ENCODE data around the gene ARID4B.

The ARID4B gene

GRCh38 chr1:235236128-235236527 lies 91.9 kb downstream of the ARID4B start:
- DNase-seq, result no peak
- Histone ChIP-seq H3K23ac (ENCODE audit: low read length) (no peak overlapping the region), H3K36me3 (ENCODE audit: control insufficient read depth, insufficient read depth, low read length) (no peaks in the 10 kb centered on the region)

GRCh38 chr1:235229868-235230267 lies 98.1 kb downstream of the ARID4B start:
- H3K27me3 ChIP-seq (ENCODE audit: insufficient read depth, low read length, poor library complexity), result no peaks in the 10 kb centered on the region
- no peaks in the 10 kb centered on the region for H3K4me1 ChIP-seq (ENCODE audit: control insufficient read depth, low read depth, low read length)
- H2AK5ac ChIP-seq (ENCODE audit: low read length), result no peak overlapping the region
- H4K5ac ChIP-seq (ENCODE audit: low read length), result no peak overlapping the region
- H3K4ac ChIP-seq (ENCODE audit: low read depth, low read length), result no peak overlapping the region
- H3K4me3 ChIP-seq (ENCODE audit: low read length), result no peak overlapping the region
- no peak overlapping the region for H2BK120ac ChIP-seq (ENCODE audit: low read depth, low read length)
- WGBS (ENCODE audit: extremely low coverage, insufficient coverage, low lambda C conversion rate), result no CpG with 5 or more reads among the region's 2 CpGs
- H3K36me3 ChIP-seq (ENCODE audit: control insufficient read depth, insufficient read depth, low read length), result peaks cover 3% of the 10 kb centered on the region
- no peak overlapping the region for H3K18ac ChIP-seq (ENCODE audit: low read length)
- no peak overlapping the region for H3K23ac ChIP-seq (ENCODE audit: low read length)
- no peak overlapping the region for H3K56ac ChIP-seq (ENCODE audit: low read length)
- no peaks in the 10 kb centered on the region for H3K79me1 ChIP-seq (ENCODE audit: low read length)
- H2BK5ac ChIP-seq (ENCODE audit: low read length), result no peak overlapping the region
- no peak overlapping the region for H3K9ac ChIP-seq (ENCODE audit: low read length)
- no peak overlapping the region for H4K8ac ChIP-seq (ENCODE audit: low read depth, low read length)
- no peak overlapping the region for H2BK15ac ChIP-seq (replicated peaks; ENCODE audit: low read depth)
- H3K79me2 ChIP-seq (ENCODE audit: control insufficient read depth, insufficient read depth, low read length), result no peaks in the 10 kb centered on the region
- no peak overlapping the region for H3K4me2 ChIP-seq (ENCODE audit: low read length)
- H3K27ac ChIP-seq (ENCODE audit: low read depth, low read length), result no peak overlapping the region
- no peak for DNase-seq

More at GRCh38 chr1:235236128-235236527, 91.9 kb downstream of the ARID4B start:
- no peak overlapping the region for H4K5ac ChIP-seq (ENCODE audit: low read length)
- no peaks in the 10 kb centered on the region for H3K27me3 ChIP-seq (ENCODE audit: insufficient read depth, low read length, poor library complexity)
- no peak overlapping the region for H3K56ac ChIP-seq (ENCODE audit: low read length)
- H3K9ac ChIP-seq (ENCODE audit: low read length), result no peak overlapping the region
- no peaks in the 10 kb centered on the region for H3K4me1 ChIP-seq (ENCODE audit: control insufficient read depth, low read depth, low read length)
- no peak overlapping the region for H3K18ac ChIP-seq (ENCODE audit: low read length)
- no peak overlapping the region for H2BK5ac ChIP-seq (ENCODE audit: low read length)
- H2BK120ac ChIP-seq (ENCODE audit: low read depth, low read length), result no peak overlapping the region
- H2AK5ac ChIP-seq (ENCODE audit: low read length), result no peak overlapping the region
- H3K79me1 ChIP-seq (ENCODE audit: low read length), result no peaks in the 10 kb centered on the region
- H3K4ac ChIP-seq (ENCODE audit: low read depth, low read length), result no peak overlapping the region
- no peak overlapping the region for H2BK15ac ChIP-seq (replicated peaks; ENCODE audit: low read depth)
- H4K8ac ChIP-seq (ENCODE audit: low read depth, low read length), result no peak overlapping the region
- no peak overlapping the region for H3K27ac ChIP-seq (ENCODE audit: low read depth, low read length)
- no peaks in the 10 kb centered on the region for H3K79me2 ChIP-seq (ENCODE audit: control insufficient read depth, insufficient read depth, low read length)
- H3K4me3 ChIP-seq (ENCODE audit: low read length), result no peak overlapping the region
- no CpG with 5 or more reads among the region's 5 CpGs for WGBS (ENCODE audit: extremely low coverage, insufficient coverage, low lambda C conversion rate)
- no peak overlapping the region for H3K4me2 ChIP-seq (ENCODE audit: low read length)

- no peak overlapping the region for H2BK15ac ChIP-seq (replicated peaks; ENCODE audit: low read depth)
- no peak overlapping the region for H2BK5ac ChIP-seq (ENCODE audit: low read length)
- H3K23ac ChIP-seq (ENCODE audit: low read length), result no peak overlapping the region
- H3K4ac ChIP-seq (ENCODE audit: low read depth, low read length), result no peak overlapping the region
- WGBS (ENCODE audit: extremely low coverage, insufficient coverage, low lambda C conversion rate), result no CpG with 5 or more reads among the region's 1 CpG
- H3K79me2 ChIP-seq (ENCODE audit: control insufficient read depth, insufficient read depth, low read length), result no peaks in the 10 kb centered on the region
- H3K27ac ChIP-seq (ENCODE audit: low read depth, low read length), result no peak overlapping the region
- no peak overlapping the region for H3K9ac ChIP-seq (ENCODE audit: low read length)
- peaks cover 3% of the 10 kb centered on the region for H3K36me3 ChIP-seq (ENCODE audit: control insufficient read depth, insufficient read depth, low read length)
- no peak for DNase-seq
- no peaks in the 10 kb centered on the region for H3K4me1 ChIP-seq (ENCODE audit: control insufficient read depth, low read depth, low read length)
- H3K27me3 ChIP-seq (ENCODE audit: insufficient read depth, low read length, poor library complexity), result no peaks in the 10 kb centered on the region
- no peak overlapping the region for H4K8ac ChIP-seq (ENCODE audit: low read depth, low read length)
- no peak overlapping the region for H2BK120ac ChIP-seq (ENCODE audit: low read depth, low read length)
- H3K79me1 ChIP-seq (ENCODE audit: low read length), result no peaks in the 10 kb centered on the region
- H3K4me2 ChIP-seq (ENCODE audit: low read length), result no peak overlapping the region
- H3K18ac ChIP-seq (ENCODE audit: low read length), result no peak overlapping the region
- H3K56ac ChIP-seq (ENCODE audit: low read length), result no peak overlapping the region
- H4K5ac ChIP-seq (ENCODE audit: low read length), result no peak overlapping the region
- H2AK5ac ChIP-seq (ENCODE audit: low read length), result no peak overlapping the region
- no peak overlapping the region for H3K4me3 ChIP-seq (ENCODE audit: low read length)
Measured at GRCh38 chr1:235227414-235227813, 100.6 kb downstream of the ARID4B start.

- no peaks in the 10 kb centered on the region for H3K27me3 ChIP-seq (ENCODE audit: insufficient read depth, low read length, poor library complexity)
- no peak overlapping the region for H3K4me2 ChIP-seq (ENCODE audit: low read length)
- no peak overlapping the region for H2BK120ac ChIP-seq (ENCODE audit: low read depth, low read length)
- H2AK5ac ChIP-seq (ENCODE audit: low read length), result no peak overlapping the region
- no CpG with 5 or more reads among the region's 1 CpG for whole genome bisulfite sequencing (ENCODE audit: extremely low coverage, insufficient coverage, low lambda C conversion rate)
- no peak overlapping the region for H3K27ac ChIP-seq (ENCODE audit: low read depth, low read length)
- H3K56ac ChIP-seq (ENCODE audit: low read length), result no peak overlapping the region
- H3K79me1 ChIP-seq (ENCODE audit: low read length), result no peaks in the 10 kb centered on the region
- no peak overlapping the region for H3K9ac ChIP-seq (ENCODE audit: low read length)
- no peak overlapping the region for H4K5ac ChIP-seq (ENCODE audit: low read length)
- DNase-seq, result no peak
- H3K23ac ChIP-seq (ENCODE audit: low read length), result no peak overlapping the region
- no peaks in the 10 kb centered on the region for H3K4me1 ChIP-seq (ENCODE audit: control insufficient read depth, low read depth, low read length)
- peaks cover 3% of the 10 kb centered on the region for H3K36me3 ChIP-seq (ENCODE audit: control insufficient read depth, insufficient read depth, low read length)
- no peak overlapping the region for H3K4me3 ChIP-seq (ENCODE audit: low read length)
- H3K18ac ChIP-seq (ENCODE audit: low read length), result no peak overlapping the region
- H3K4ac ChIP-seq (ENCODE audit: low read depth, low read length), result no peak overlapping the region
- no peak overlapping the region for H2BK15ac ChIP-seq (replicated peaks; ENCODE audit: low read depth)
- H2BK5ac ChIP-seq (ENCODE audit: low read length), result no peak overlapping the region
- no peak overlapping the region for H4K8ac ChIP-seq (ENCODE audit: low read depth, low read length)
- no peaks in the 10 kb centered on the region for H3K79me2 ChIP-seq (ENCODE audit: control insufficient read depth, insufficient read depth, low read length)
Measured at GRCh38 chr1:235226933-235227332, 101.0 kb downstream of the ARID4B start.

GRCh38 chr1:235225299-235225698 lies 102.7 kb downstream of the ARID4B start:
- H3K4me1 ChIP-seq (ENCODE audit: control insufficient read depth, low read depth, low read length), result no peaks in the 10 kb centered on the region
- no peak overlapping the region for H2BK120ac ChIP-seq (ENCODE audit: low read depth, low read length)
- no peak overlapping the region for H2AK5ac ChIP-seq (ENCODE audit: low read length)
- DNase-seq, result no peak
- no peak overlapping the region for H3K4me3 ChIP-seq (ENCODE audit: low read length)
- H3K4me2 ChIP-seq (ENCODE audit: low read length), result no peak overlapping the region
- no peaks in the 10 kb centered on the region for H3K79me2 ChIP-seq (ENCODE audit: control insufficient read depth, insufficient read depth, low read length)
- H4K8ac ChIP-seq (ENCODE audit: low read depth, low read length), result no peak overlapping the region
- H3K27ac ChIP-seq (ENCODE audit: low read depth, low read length), result no peak overlapping the region
- no peak overlapping the region for H2BK15ac ChIP-seq (replicated peaks; ENCODE audit: low read depth)
- H3K56ac ChIP-seq (ENCODE audit: low read length), result no peak overlapping the region
- H3K18ac ChIP-seq (ENCODE audit: low read length), result no peak overlapping the region
- no peak overlapping the region for H4K5ac ChIP-seq (ENCODE audit: low read length)
- no peak overlapping the region for H3K23ac ChIP-seq (ENCODE audit: low read length)
- H3K36me3 ChIP-seq (ENCODE audit: control insufficient read depth, insufficient read depth, low read length), result peaks cover 3% of the 10 kb centered on the region
- H2BK5ac ChIP-seq (ENCODE audit: low read length), result no peak overlapping the region
- H3K27me3 ChIP-seq (ENCODE audit: insufficient read depth, low read length, poor library complexity), result no peaks in the 10 kb centered on the region
- H3K79me1 ChIP-seq (ENCODE audit: low read length), result no peaks in the 10 kb centered on the region
- H3K4ac ChIP-seq (ENCODE audit: low read depth, low read length), result no peak overlapping the region
- no peak overlapping the region for H3K9ac ChIP-seq (ENCODE audit: low read length)

GRCh38 chr1:235221653-235222375 lies 106.2 kb downstream of the ARID4B start:
- DNase-seq, result no peak
- peaks cover under 1% of the 10 kb centered on the region for H3K36me3 ChIP-seq (ENCODE audit: control insufficient read depth, insufficient read depth, low read length)

More at GRCh38 chr1:235221653-235222375, 106.2 kb downstream of the ARID4B start:
- Histone ChIP-seq H3K27me3 (ENCODE audit: insufficient read depth, low read length, poor library complexity) (no peaks in the 10 kb centered on the region), H3K4ac (ENCODE audit: low read depth, low read length) (no peak overlapping the region), H3K4me3 (ENCODE audit: low read length) (no peak overlapping the region), H3K18ac (ENCODE audit: low read length) (no peak overlapping the region), H3K79me2 (ENCODE audit: control insufficient read depth, insufficient read depth, low read length) (no peaks in the 10 kb centered on the region), H2AK5ac (ENCODE audit: low read length) (no peak overlapping the region), H3K56ac (ENCODE audit: low read length) (no peak overlapping the region), H4K5ac (ENCODE audit: low read length) (no peak overlapping the region), H2BK120ac (ENCODE audit: low read depth, low read length) (no peak overlapping the region), H3K27ac (ENCODE audit: low read depth, low read length) (no peak overlapping the region), H3K23ac (ENCODE audit: low read length) (no peak overlapping the region), H4K8ac (ENCODE audit: low read depth, low read length) (no peak overlapping the region), H3K4me2 (ENCODE audit: low read length) (no peak overlapping the region), H3K79me1 (ENCODE audit: low read length) (no peaks in the 10 kb centered on the region), H2BK15ac (replicated peaks; ENCODE audit: low read depth) (no peak overlapping the region), H2BK5ac (ENCODE audit: low read length) (no peak overlapping the region), H3K4me1 (ENCODE audit: control insufficient read depth, low read depth, low read length) (no peaks in the 10 kb centered on the region), H3K9ac (ENCODE audit: low read length) (no peak overlapping the region)
- WGBS (ENCODE audit: extremely low coverage, insufficient coverage, low lambda C conversion rate), result no CpG with 5 or more reads among the region's 3 CpGs

Measured in mesendoderm (in vitro differentiated cells).